Gastroesophageal sphincter (tissue), 3 donors: Measurements from ENCODE around the gene HTR1E.

Source experiments
- POLR2A ChIP-seq, 2 donors: fragments of 450-650 bp; IDR thresholded peaks; one replicate each; pipeline ENCODE4 v1.6.1; 2017; ENCODE audit warnings: antibody characterized with exemption in 2 of 2, mild to moderate bottlenecking in 2 of 2, moderate library complexity in 1 of 2
- TF ChIP-seq, protein P1 (sequence below), 4 experiments: fragments of 200-600 bp in 2 of 4; fragments of 450-650 bp in 2 of 4; sonication (generic) in 1 of 4; IDR thresholded peaks; one replicate each; pipeline ENCODE4 v1.5.1; 2017 to 2019; ENCODE audit warnings: antibody characterized with exemption in 4 of 4, mild to moderate bottlenecking in 2 of 4, moderate library complexity in 2 of 4

DNA sequence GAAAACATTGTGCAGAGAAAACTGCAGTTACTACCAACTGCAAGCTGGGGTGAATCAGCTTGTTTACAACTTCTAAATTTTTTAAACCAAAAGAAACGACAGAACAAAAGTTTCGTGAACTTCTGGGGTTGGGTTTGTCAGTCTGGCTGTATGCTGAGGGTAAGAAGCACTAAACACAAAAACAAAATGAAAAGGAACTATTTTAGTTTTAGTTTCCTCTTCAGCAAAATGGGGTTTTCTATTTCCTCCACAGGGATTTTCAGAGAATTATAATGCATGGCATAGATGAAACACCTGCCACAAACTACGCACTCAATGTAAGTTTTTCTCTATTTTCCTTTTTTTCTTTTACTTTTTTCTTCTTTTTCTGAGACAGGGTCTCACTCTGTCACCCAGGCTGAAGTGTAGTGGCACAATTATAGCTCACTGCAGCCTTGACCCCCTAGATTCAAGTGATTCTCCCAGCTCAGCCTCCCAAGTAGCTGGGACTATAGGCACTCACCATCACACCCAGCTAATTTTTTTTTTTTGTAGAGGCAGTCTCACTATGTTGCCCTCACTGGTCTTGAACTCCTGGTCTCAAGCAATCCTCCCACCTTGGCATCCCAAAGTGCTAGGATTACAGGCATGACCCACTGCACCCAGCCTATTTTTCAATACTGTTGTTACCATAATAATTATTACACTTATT, 117.0 kb downstream of the HTR1E start:
- TF ChIP-seq, protein P1, sequence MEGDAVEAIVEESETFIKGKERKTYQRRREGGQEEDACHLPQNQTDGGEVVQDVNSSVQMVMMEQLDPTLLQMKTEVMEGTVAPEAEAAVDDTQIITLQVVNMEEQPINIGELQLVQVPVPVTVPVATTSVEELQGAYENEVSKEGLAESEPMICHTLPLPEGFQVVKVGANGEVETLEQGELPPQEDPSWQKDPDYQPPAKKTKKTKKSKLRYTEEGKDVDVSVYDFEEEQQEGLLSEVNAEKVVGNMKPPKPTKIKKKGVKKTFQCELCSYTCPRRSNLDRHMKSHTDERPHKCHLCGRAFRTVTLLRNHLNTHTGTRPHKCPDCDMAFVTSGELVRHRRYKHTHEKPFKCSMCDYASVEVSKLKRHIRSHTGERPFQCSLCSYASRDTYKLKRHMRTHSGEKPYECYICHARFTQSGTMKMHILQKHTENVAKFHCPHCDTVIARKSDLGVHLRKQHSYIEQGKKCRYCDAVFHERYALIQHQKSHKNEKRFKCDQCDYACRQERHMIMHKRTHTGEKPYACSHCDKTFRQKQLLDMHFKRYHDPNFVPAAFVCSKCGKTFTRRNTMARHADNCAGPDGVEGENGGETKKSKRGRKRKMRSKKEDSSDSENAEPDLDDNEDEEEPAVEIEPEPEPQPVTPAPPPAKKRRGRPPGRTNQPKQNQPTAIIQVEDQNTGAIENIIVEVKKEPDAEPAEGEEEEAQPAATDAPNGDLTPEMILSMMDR (IDR thresholded peaks at IDR 0.05): no peak
- no peak for TF ChIP-seq POLR2A (IDR thresholded peaks at IDR 0.05)
